H54 (cell line): ENCODE results near the gene ENOX1.
"Not testable (repeated sequence)": the region's sequence is repeated elsewhere in the genome, so short reads cannot be mapped to it uniquely, and the experiment has no call there.

Experiments
- DNase-seq: peaks from one replicate; pipeline ENCODE4 v3.0.0; 2011; ENCODE audit warnings: low spot score, mixed read lengths; ENCODE audit not compliant: insufficient read length
- FAIRE-seq: peaks from 3 replicates; lab custom pipeline; 2011; peaks lifted over from hg19 to GRCh38; lab: Jason Lieb, UNC
- POLR2A ChIP-seq: IDR thresholded peaks from 2 replicates; pipeline ENCODE4 v1.6.1; 2011; ENCODE audit warnings: low read depth, mild to moderate bottlenecking, low read length

Gene ENOX1

GRCh38 chr13:43431290-43431716 lies 355.5 kb downstream of the ENOX1 start:
- DNase-seq (no peak), FAIRE-seq (no peak)
- TF ChIP-seq POLR2A, result no peak

GRCh38 chr13:43428545-43429296 lies 358.1 kb downstream of the ENOX1 start:
- DNase-seq, result no peak
- FAIRE-seq, result no peak
- no peak for TF ChIP-seq POLR2A

GRCh38 chr13:43426355-43426754 lies 360.4 kb downstream of the ENOX1 start:
- no peak for TF ChIP-seq POLR2A

GRCh38 chr13:43425234-43425633 lies 361.5 kb downstream of the ENOX1 start:
- FAIRE-seq (no peak), DNase-seq (no peak)
- no peak for TF ChIP-seq POLR2A

More at GRCh38 chr13:43426355-43426754, 360.4 kb downstream of the ENOX1 start:
- DNase-seq (no peak), FAIRE-seq (no peak)

GRCh38 chr13:43424412-43424811 lies 362.4 kb downstream of the ENOX1 start:
- DNase-seq (no peak), FAIRE-seq (no peak)
- no peak for TF ChIP-seq POLR2A

- DNase-seq (no peak), FAIRE-seq (no peak)
- TF ChIP-seq POLR2A, result no peak
Observed at GRCh38 chr13:43422116-43422515, 364.7 kb downstream of the ENOX1 start.

- FAIRE-seq, result not testable (repeated sequence)
Observed at GRCh38 chr13:43416842-43417241, 369.9 kb downstream of the ENOX1 start.

GRCh38 chr13:43416408-43416807 lies 370.4 kb downstream of the ENOX1 start:
- not testable (repeated sequence) for DNase-seq, FAIRE-seq

More at GRCh38 chr13:43416842-43417241, 369.9 kb downstream of the ENOX1 start:
- DNase-seq, result not testable (repeated sequence)

GRCh38 chr13:43415903-43416391 lies 370.8 kb downstream of the ENOX1 start:
- not testable (repeated sequence) for FAIRE-seq, DNase-seq

- FAIRE-seq (no peak), DNase-seq (no peak)
- TF ChIP-seq POLR2A, result no peak
Observed at GRCh38 chr13:43414111-43414510, 372.7 kb downstream of the ENOX1 start.

GRCh38 chr13:43411741-43412140 lies 375.0 kb downstream of the ENOX1 start:
- no peak for FAIRE-seq
- no peak for TF ChIP-seq POLR2A
- no peak for DNase-seq

GRCh38 chr13:43411211-43411610 lies 375.6 kb downstream of the ENOX1 start:
- TF ChIP-seq POLR2A, result no peak
- no peak for DNase-seq
- FAIRE-seq, result no peak

- no peak for TF ChIP-seq POLR2A
- FAIRE-seq, result no peak
Observed at GRCh38 chr13:43408274-43408673, 378.5 kb downstream of the ENOX1 start.

GRCh38 chr13:43407023-43407581 lies 379.7 kb downstream of the ENOX1 start:
- no peak for TF ChIP-seq POLR2A
- FAIRE-seq (no peak), DNase-seq (no peak)

More at GRCh38 chr13:43408274-43408673, 378.5 kb downstream of the ENOX1 start:
- DNase-seq, result no peak

- FAIRE-seq (no peak), DNase-seq (peak; percentile 5)
- TF ChIP-seq POLR2A, result no peak
Observed at GRCh38 chr13:43405457-43405856, 381.3 kb downstream of the ENOX1 start.

GRCh38 chr13:43402380-43402779 lies 384.4 kb downstream of the ENOX1 start:
- no peak for TF ChIP-seq POLR2A
- FAIRE-seq (no peak), DNase-seq (no peak)
